GM12891 (cell line): ENCODE data around the gene PIR.

Experiments used
- POLR2A ChIP-seq: IDR thresholded peaks from 2 replicates; pipeline ENCODE4 v1.6.1; 2011; ENCODE audit warnings: low read depth, low read length, control low read depth
- POLR2AphosphoS5 ChIP-seq: IDR thresholded peaks from 2 replicates; pipeline ENCODE4 v1.6.1; 2011; ENCODE audit warnings: low read depth, low read length, control low read depth
- SPI1 ChIP-seq: IDR thresholded peaks from 2 replicates; pipeline ENCODE4 v1.6.1; 2011; ENCODE audit warnings: low read depth, low read length, control low read depth
- TAF1 ChIP-seq: IDR thresholded peaks from 2 replicates; pipeline ENCODE4 v1.6.1; 2011; ENCODE audit warnings: low read depth, low read length, control low read depth

GRCh38 chrX:15525664-15526416 lies 32.7 kb upstream of the PIR start:
- TF ChIP-seq SPI1, result no peak
- no peak for TF ChIP-seq POLR2A
- TF ChIP-seq POLR2AphosphoS5, result no peak
- TF ChIP-seq TAF1, result no peak
